LNCAP (cell line): ENCODE data around the gene TAB2.

Experiments
- CTCF ChIP-seq: fragments of 450-650 bp; IDR thresholded peaks from 2 replicates; pipeline ENCODE4 v1.5.1; 2017; ENCODE audit warnings: mild to moderate bottlenecking

Gene TAB2

GRCh38 chr6:149365197-149365596 lies 47.7 kb downstream of the TAB2 start:
- no peak for TF ChIP-seq CTCF

- no peak for TF ChIP-seq CTCF
These were observed 48.9 kb downstream of the TAB2 start for GRCh38 chr6:149366267-149366921.

GRCh38 chr6:149368065-149368464 lies 50.6 kb downstream of the TAB2 start:
- no peak for TF ChIP-seq CTCF

GRCh38 chr6:149371154-149371553 lies 53.6 kb downstream of the TAB2 start:
- TF ChIP-seq CTCF = no peak

GRCh38 chr6:149372062-149372461 lies 54.5 kb downstream of the TAB2 start:
- TF ChIP-seq CTCF = no peak

- TF ChIP-seq CTCF = no peak
These were observed 56.0 kb downstream of the TAB2 start for GRCh38 chr6:149373511-149373910.

GRCh38 chr6:149379977-149380376 lies 62.5 kb downstream of the TAB2 start:
- TF ChIP-seq CTCF = no peak

- no peak for TF ChIP-seq CTCF
These were observed 63.0 kb downstream of the TAB2 start for GRCh38 chr6:149380523-149380922.
